Stimulated activated CD8-positive, alpha-beta memory T cell treated with anti-CD3 and anti-CD28 coated beads, Interleukin-4, amount 100 ng/mL, for 1 hour (primary cell): ENCODE measurements around the gene CYS1.
"Not testable (repeated sequence)": the region's sequence is repeated elsewhere in the genome, so short reads cannot be mapped to it uniquely, and the experiment has no call there.

Experiments
- DNase-seq, 2 donors: peaks; one replicate each; pipeline ENCODE4 v3.0.0-alpha.2; 2020; ENCODE audit warnings: low read depth in 2 of 2, low spot score in 1 of 2

The CYS1 gene

GRCh38 chr2:10014418-10015190, 65.6 kb downstream of the CYS1 start:
- no peak for DNase-seq

- DNase-seq: not testable (repeated sequence)
Observed at GRCh38 chr2:10013651-10014417, 66.4 kb downstream of the CYS1 start.

GRCh38 chr2:10012963-10013461, 67.2 kb downstream of the CYS1 start:
- DNase-seq: no peak

GRCh38 chr2:10012366-10012962, 67.7 kb downstream of the CYS1 start:
- not testable (repeated sequence) for DNase-seq

- DNase-seq: not testable (repeated sequence)
Observed at GRCh38 chr2:10011606-10012325, 68.4 kb downstream of the CYS1 start.

- not testable (repeated sequence) for DNase-seq
Observed at GRCh38 chr2:10010861-10011605, 69.2 kb downstream of the CYS1 start.

- DNase-seq: no peak
Observed at GRCh38 chr2:10009811-10010781, 70.1 kb downstream of the CYS1 start.

- DNase-seq: no peak
Observed at GRCh38 chr2:10009271-10009810, 70.9 kb downstream of the CYS1 start.

- DNase-seq: no peak
Observed at GRCh38 chr2:10008809-10009176, 71.4 kb downstream of the CYS1 start.

- DNase-seq: no peak
Observed at GRCh38 chr2:10007921-10008808, 72.0 kb downstream of the CYS1 start.

- DNase-seq: no peak
Observed at GRCh38 chr2:10007435-10007834, 72.8 kb downstream of the CYS1 start.
